Measurements from ENCODE around the gene H1-8.

DNA sequence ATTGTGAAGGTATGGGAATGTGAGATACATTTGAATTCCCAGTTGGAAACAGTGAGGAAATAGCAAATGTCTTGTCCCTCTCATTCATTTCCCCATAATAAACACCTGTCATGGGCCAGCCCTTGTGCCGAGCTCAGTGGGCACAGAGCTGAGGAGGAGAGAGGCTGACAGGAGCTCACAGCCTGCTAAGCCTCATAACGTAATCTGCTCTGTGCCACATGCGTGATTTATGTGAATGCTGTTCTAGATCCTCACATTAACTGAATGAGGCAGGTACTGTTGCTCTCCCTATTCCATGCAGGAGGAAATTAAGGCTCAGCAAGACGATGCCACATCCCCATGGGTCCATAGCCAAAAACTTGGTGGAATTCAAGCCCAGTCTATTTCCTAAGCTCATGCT is 49.8 kb upstream of the H1-8 start:
- TF ChIP-seq POLR2A (IDR thresholded peaks at IDR 0.05): no peak
- TF ChIP-seq, protein P1, sequence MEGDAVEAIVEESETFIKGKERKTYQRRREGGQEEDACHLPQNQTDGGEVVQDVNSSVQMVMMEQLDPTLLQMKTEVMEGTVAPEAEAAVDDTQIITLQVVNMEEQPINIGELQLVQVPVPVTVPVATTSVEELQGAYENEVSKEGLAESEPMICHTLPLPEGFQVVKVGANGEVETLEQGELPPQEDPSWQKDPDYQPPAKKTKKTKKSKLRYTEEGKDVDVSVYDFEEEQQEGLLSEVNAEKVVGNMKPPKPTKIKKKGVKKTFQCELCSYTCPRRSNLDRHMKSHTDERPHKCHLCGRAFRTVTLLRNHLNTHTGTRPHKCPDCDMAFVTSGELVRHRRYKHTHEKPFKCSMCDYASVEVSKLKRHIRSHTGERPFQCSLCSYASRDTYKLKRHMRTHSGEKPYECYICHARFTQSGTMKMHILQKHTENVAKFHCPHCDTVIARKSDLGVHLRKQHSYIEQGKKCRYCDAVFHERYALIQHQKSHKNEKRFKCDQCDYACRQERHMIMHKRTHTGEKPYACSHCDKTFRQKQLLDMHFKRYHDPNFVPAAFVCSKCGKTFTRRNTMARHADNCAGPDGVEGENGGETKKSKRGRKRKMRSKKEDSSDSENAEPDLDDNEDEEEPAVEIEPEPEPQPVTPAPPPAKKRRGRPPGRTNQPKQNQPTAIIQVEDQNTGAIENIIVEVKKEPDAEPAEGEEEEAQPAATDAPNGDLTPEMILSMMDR (IDR thresholded peaks at IDR 0.05): no peak
